Suprapubic skin (tissue), 3 donors: Measurements from ENCODE around the gene PHF23.

Source experiments
- CTCF ChIP-seq, 2 donors: fragments of 200-600 bp in 1 of 2; fragments of 450-650 bp in 1 of 2; sonication (generic) in 1 of 2; IDR thresholded peaks; one replicate each; pipeline ENCODE4 v1.5.1; 2016 to 2019; ENCODE audit warnings: antibody characterized with exemption in 2 of 2, mild to moderate bottlenecking in 1 of 2, moderate library complexity in 1 of 2
- POLR2AphosphoS5 ChIP-seq, 3 donors: sonication (generic); formaldehyde crosslinking; IDR thresholded peaks; one replicate each; pipeline ENCODE4 v1.6.1; 2017; ENCODE audit warnings: antibody characterized with exemption in 3 of 3

- no peak for TF ChIP-seq CTCF (IDR thresholded peaks at IDR 0.05)
- no peak for TF ChIP-seq POLR2AphosphoS5 (IDR thresholded peaks at IDR 0.05)
These were observed 22.8 kb downstream of the PHF23 start for GRCh38 chr17:7216242-7217112.
